H9 (cell line): ENCODE measurements around the gene MACROD1. TPM values are rescaled to one million over a fixed set of nuclear protein-coding genes. Genes with fewer than 3 reads are reported as not detected.

Experiments used
- DNase-seq: peaks from one replicate; pipeline ENCODE4 v3.0.0-alpha.2; 2017
- H2AFZ ChIP-seq: one replicate; pipeline ENCODE4 v1.6.1; 2013; ENCODE audit warnings: mild to moderate bottlenecking, low read length, control low read depth, moderate library complexity
- H2AK5ac ChIP-seq: 2 replicates; pipeline ENCODE4 v1.6.1; 2013; ENCODE audit warnings: low read length, control low read depth, mixed read lengths; ENCODE audit not compliant: insufficient read length
- H2BK120ac ChIP-seq: one replicate; pipeline ENCODE4 v1.6.1; 2013; ENCODE audit warnings: low read depth, mild to moderate bottlenecking, low read length, control low read depth, inconsistent platforms; ENCODE audit not compliant: poor library complexity, severe bottlenecking
- H2BK12ac ChIP-seq: 2 replicates; pipeline ENCODE4 v1.6.1; 2013; ENCODE audit warnings: low read length, control low read depth, mixed read lengths, low read depth; ENCODE audit not compliant: insufficient read length
- H2BK15ac ChIP-seq: 2 replicates; pipeline ENCODE4 v1.6.1; 2013; ENCODE audit warnings: low read depth, low read length, control low read depth
- H2BK20ac ChIP-seq: one replicate; pipeline ENCODE4 v1.6.1; 2013; ENCODE audit warnings: low read depth, mild to moderate bottlenecking, low read length, control low read depth, inconsistent platforms; ENCODE audit not compliant: poor library complexity, severe bottlenecking
- H2BK5ac ChIP-seq: 2 replicates; pipeline ENCODE4 v1.6.1; 2013; ENCODE audit warnings: low read length, control low read depth, mixed read lengths; ENCODE audit not compliant: insufficient read length
- H3K14ac ChIP-seq: 2 replicates; pipeline ENCODE4 v1.6.1; 2013; ENCODE audit warnings: low read length, control low read depth; ENCODE audit not compliant: insufficient read depth
- H3K18ac ChIP-seq: 2 replicates; pipeline ENCODE4 v1.6.1; 2013; ENCODE audit warnings: low read depth, mild to moderate bottlenecking, mixed read lengths, low read length, control low read depth; ENCODE audit not compliant: insufficient read length
- H3K23ac ChIP-seq: 2 replicates; pipeline ENCODE4 v1.6.1; 2013; ENCODE audit warnings: low read length, control low read depth, mixed read lengths, low read depth; ENCODE audit not compliant: insufficient read length
- H3K23me2 ChIP-seq: 2 replicates; pipeline ENCODE4 v1.6.1; 2013; ENCODE audit warnings: low read depth, mild to moderate bottlenecking, mixed read lengths, low read length, control low read depth; ENCODE audit not compliant: insufficient read length, poor library complexity, severe bottlenecking
- H3K27ac ChIP-seq: 2 replicates; pipeline ENCODE4 v1.5.1; 2013; ENCODE audit warnings: low read length, control low read depth, mixed read lengths, low read depth; ENCODE audit not compliant: insufficient read length
- H3K27me3 ChIP-seq: 2 replicates; pipeline ENCODE4 v1.6.1; 2013; ENCODE audit warnings: low read length, control low read depth, inconsistent platforms; ENCODE audit not compliant: insufficient read depth
- H3K4ac ChIP-seq: 2 replicates; pipeline ENCODE4 v1.6.1; 2013; ENCODE audit warnings: low read depth, mild to moderate bottlenecking, control low read depth, inconsistent platforms, low read length, moderate library complexity
- H3K4me1 ChIP-seq: 2 replicates; pipeline ENCODE4 v1.6.1; 2013; ENCODE audit warnings: low read length, control low read depth, inconsistent platforms; ENCODE audit not compliant: insufficient read depth
- H3K4me2 ChIP-seq: 2 replicates; pipeline ENCODE4 v1.6.1; 2013; ENCODE audit warnings: low read length, control low read depth, mixed read lengths; ENCODE audit not compliant: insufficient read length, insufficient read depth
- H3K56ac ChIP-seq: 2 replicates; pipeline ENCODE4 v1.6.1; 2013; ENCODE audit warnings: low read depth, mild to moderate bottlenecking, mixed read lengths, low read length, control low read depth; ENCODE audit not compliant: insufficient read length
- H3K79me1 ChIP-seq: 2 replicates; pipeline ENCODE4 v1.6.1; 2013; ENCODE audit warnings: low read depth, mild to moderate bottlenecking, moderate library complexity, low read length, control low read depth, inconsistent platforms; ENCODE audit not compliant: insufficient read depth, poor library complexity, severe bottlenecking
- H3K79me2 ChIP-seq: 2 replicates; pipeline ENCODE4 v1.6.1; 2013; ENCODE audit warnings: low read length, control low read depth, inconsistent platforms; ENCODE audit not compliant: insufficient read depth
- H3K9ac ChIP-seq: 2 replicates; pipeline ENCODE4 v1.6.1; 2013; ENCODE audit warnings: low read length, control low read depth, mixed read lengths; ENCODE audit not compliant: insufficient read length; ENCODE audit errors: extremely low read depth
- H3K9me3 ChIP-seq: one replicate; pipeline ENCODE4 v1.6.1; 2013; ENCODE audit warnings: low read depth, low read length, inconsistent platforms; ENCODE audit not compliant: control insufficient read depth
- H3T11ph ChIP-seq: one replicate; pipeline ENCODE4 v1.6.1; 2013; ENCODE audit warnings: mild to moderate bottlenecking, low read length, control low read depth, inconsistent platforms
- H4K20me1 ChIP-seq: one replicate; pipeline ENCODE4 v1.6.1; 2013; ENCODE audit not compliant: control insufficient read depth, insufficient read length, insufficient read depth
- H4K5ac ChIP-seq: 2 replicates; pipeline ENCODE4 v1.6.1; 2013; ENCODE audit warnings: low read depth, mild to moderate bottlenecking, mixed read lengths, low read length, control low read depth; ENCODE audit not compliant: insufficient read length
- H4K8ac ChIP-seq: replicated peaks from 2 replicates; pipeline ENCODE4 v1.6.1; 2013; ENCODE audit warnings: low read length, control low read depth, mixed read lengths, low read depth; ENCODE audit not compliant: insufficient read length
- H4K91ac ChIP-seq: 2 replicates; pipeline ENCODE4 v1.6.1; 2013; ENCODE audit warnings: low read depth, mild to moderate bottlenecking, moderate library complexity, mixed read lengths, low read length, control low read depth; ENCODE audit not compliant: insufficient read length
- H3K27ac Mint-ChIP-seq, 3 experiments: 2 replicates in 2 of 3; 3 replicates in 1 of 3; pipeline ENCODE4 v1.8.0; 2020 to 2021; ENCODE audit warnings: mixed read lengths in 3 of 3, mild to moderate bottlenecking in 1 of 3, moderate library complexity in 1 of 3
- H3K27me3 Mint-ChIP-seq: 2 replicates; pipeline ENCODE4 v1.8.0; 2021; ENCODE audit warnings: low read depth, mild to moderate bottlenecking, moderate library complexity, mixed read lengths
- H3K36me3 Mint-ChIP-seq, 3 experiments: 2 replicates in 2 of 3; 3 replicates in 1 of 3; pipeline ENCODE4 v1.8.0; 2020 to 2021; ENCODE audit warnings: low read depth in 3 of 3, mixed read lengths in 3 of 3; ENCODE audit not compliant: insufficient read depth in 1 of 3
- H3K4me1 Mint-ChIP-seq, 2 experiments: 2 replicates each; pipeline ENCODE4 v1.8.0; 2020; ENCODE audit warnings: mixed read lengths in 2 of 2
- H3K4me3 Mint-ChIP-seq, 2 experiments: 2 replicates in 1 of 2; 3 replicates in 1 of 2; pipeline ENCODE4 v1.8.0; 2020 to 2021; ENCODE audit warnings: mild to moderate bottlenecking in 2 of 2, mixed read lengths in 2 of 2, moderate library complexity in 1 of 2
- H3K9me3 Mint-ChIP-seq, 2 experiments: 2 replicates in 1 of 2; 3 replicates in 1 of 2; pipeline ENCODE4 v1.8.0; 2020; ENCODE audit warnings: mild to moderate bottlenecking in 2 of 2, mixed read lengths in 2 of 2, moderate library complexity in 1 of 2
- CTCF ChIP-seq: fragments of 200-600 bp; sonication (generic); conservative IDR thresholded peaks from 3 replicates; pipeline ENCODE4 v1.8.0; 2021; ENCODE audit warnings: antibody characterized with exemption, mild to moderate bottlenecking
- WGBS: extraction: QIAGEN DNeasy Blood & Tissue Kit; methylation state at CpG from one replicate; pipeline ENCODE4 v1.1.7; 2013; ENCODE audit warnings: missing lambda C conversion rate, low lambda C conversion rate, mixed read lengths; ENCODE audit not compliant: insufficient read length; ENCODE audit errors: extremely low coverage; 5-methylcytosine and 5-hydroxymethylcytosine counted together
- total RNA-seq: library from RNA; stranded (reverse); gene quantifications from 2 replicates; pipeline ENCODE4 v1.2.1, GENCODE V29; 2021

Gene MACROD1
- total RNA-seq, 1 experiment from 2014 or later, result 21.2 TPM

GRCh38 chr11:64109332-64109731, 56.6 kb downstream of the MACROD1 start:
- H2BK5ac ChIP-seq, result no peak overlapping the region
- no peak overlapping the region for H2BK120ac ChIP-seq
- H3K23ac ChIP-seq, result no peak overlapping the region
- peaks cover 2% of the 10 kb centered on the region in 2 experiments; a peak in 2 of 4 replicates for H3K4me1 Mint-ChIP-seq
- H3K9me3 ChIP-seq, result no peaks in the 10 kb centered on the region
- H2BK12ac ChIP-seq, result no peak overlapping the region
- no CpG with 5 or more reads among the region's 8 CpGs for WGBS
- H3K14ac ChIP-seq, result no peak overlapping the region
- H3K4me3 Mint-ChIP-seq, result no peak overlapping the region
- H4K91ac ChIP-seq, result no peak overlapping the region
- H4K20me1 ChIP-seq, result no peaks in the 10 kb centered on the region
- H3K27ac Mint-ChIP-seq, result no peak overlapping the region; a peak in 1 of 7 replicates
- no peak overlapping the region for H2BK20ac ChIP-seq
- no peak overlapping the region for H4K8ac ChIP-seq
- H2AK5ac ChIP-seq, result no peak overlapping the region
- H3K56ac ChIP-seq, result no peak overlapping the region
- H3K4me1 ChIP-seq, result no peaks in the 10 kb centered on the region
- H3K18ac ChIP-seq, result no peak overlapping the region
- H3K9ac ChIP-seq, result no peak overlapping the region
- H3K23me2 ChIP-seq, result no peaks in the 10 kb centered on the region
- no peaks in the 10 kb centered on the region; the same call in 1 of the 2 replicates for H3K27me3 ChIP-seq
- no peak overlapping the region for H3T11ph ChIP-seq
- H4K5ac ChIP-seq, result no peak overlapping the region
- no peaks in the 10 kb centered on the region; a peak in 1 of 7 replicates for H3K36me3 Mint-ChIP-seq
- TF ChIP-seq CTCF, result no peak
- H3K79me2 ChIP-seq, result no peaks in the 10 kb centered on the region
- no peak for DNase-seq
- peaks cover 48% of the 10 kb centered on the region for H3K27me3 Mint-ChIP-seq
- H3K27ac ChIP-seq, result no peak overlapping the region
- H3K79me1 ChIP-seq, result no peaks in the 10 kb centered on the region
- H3K4ac ChIP-seq, result no peak overlapping the region
- H2AFZ ChIP-seq, result no peak overlapping the region
- H3K9me3 Mint-ChIP-seq, result no peaks in the 10 kb centered on the region
- H3K4me2 ChIP-seq, result no peak overlapping the region
- no peak overlapping the region for H2BK15ac ChIP-seq
